ENCODE data around the gene OTUD6A. TPM values are rescaled to one million over a fixed set of nuclear protein-coding genes. Genes with fewer than 3 reads are reported as not detected.

Gene OTUD6A
- total RNA-seq, 1 experiment from 2014 or later = not detected

- H3K4me2 ChIP-seq (ENCODE audit: low read length) = no peak overlapping the region
- ATAC-seq (no peak), DNase-seq (ENCODE audit: low read depth, low spot score) (no peak)
- ChIA-PET RAD21 (ENCODE audit: low non-redundant PET in 1 of 2, low total read pairs in 2 of 2, uncharacterized antibody in 2 of 2, unreplicated experiment in 2 of 2) (no interaction called here), CTCF (no interaction called here), POLR2A (no interaction called here)
- no peak overlapping the region for H3K27ac ChIP-seq (ENCODE audit: low read depth, low read length)
- H3K27me3 ChIP-seq (ENCODE audit: insufficient read depth, low read length) = no peaks in the 10 kb centered on the region
- H3K9me2 ChIP-seq (ENCODE audit: insufficient read depth) = no peaks in the 10 kb centered on the region
- H2AFZ ChIP-seq (ENCODE audit: low read depth, low read length, poor library complexity, severe bottlenecking) = no peak overlapping the region
- no peak overlapping the region for H3K4me3 ChIP-seq (replicated peaks in 1 of 2; ENCODE audit: low read depth in 1 of 2, low read length in 2 of 2)
- intact Hi-C loops (cut with micrococcal nuclease) = no loop called here
- no TSS peak for BruUV-seq (replicated peaks)
- no peaks in the 10 kb centered on the region for H3K9me3 ChIP-seq (ENCODE audit: control insufficient read depth in 1 of 2, insufficient read depth in 1 of 2, low read depth in 1 of 2, low read length in 2 of 2)
- H4K20me1 ChIP-seq (ENCODE audit: insufficient read depth) = no peaks in the 10 kb centered on the region
- H3K4me1 ChIP-seq (ENCODE audit: control insufficient read depth in 1 of 2, insufficient read depth in 2 of 2, low read length in 2 of 2) = no peaks in the 10 kb centered on the region
- no peak overlapping the region for H3K9ac ChIP-seq (ENCODE audit: low read length)
- no peaks in the 10 kb centered on the region for H3K79me2 ChIP-seq (ENCODE audit: insufficient read depth, low read length)
- H3K36me3 ChIP-seq (ENCODE audit: control insufficient read depth in 1 of 2, insufficient read depth in 2 of 2, low read length in 2 of 2) = no peaks in the 10 kb centered on the region
- TF ChIP-seq YY1 (IDR thresholded peaks at IDR 0.05; ENCODE audit: extremely low read depth, insufficient replicate concordance, low read depth, low read length) = no peak
- TF ChIP-seq RAD21 (IDR thresholded peaks at IDR 0.05; ENCODE audit: low read depth) = no peak
- TF ChIP-seq, protein P1, sequence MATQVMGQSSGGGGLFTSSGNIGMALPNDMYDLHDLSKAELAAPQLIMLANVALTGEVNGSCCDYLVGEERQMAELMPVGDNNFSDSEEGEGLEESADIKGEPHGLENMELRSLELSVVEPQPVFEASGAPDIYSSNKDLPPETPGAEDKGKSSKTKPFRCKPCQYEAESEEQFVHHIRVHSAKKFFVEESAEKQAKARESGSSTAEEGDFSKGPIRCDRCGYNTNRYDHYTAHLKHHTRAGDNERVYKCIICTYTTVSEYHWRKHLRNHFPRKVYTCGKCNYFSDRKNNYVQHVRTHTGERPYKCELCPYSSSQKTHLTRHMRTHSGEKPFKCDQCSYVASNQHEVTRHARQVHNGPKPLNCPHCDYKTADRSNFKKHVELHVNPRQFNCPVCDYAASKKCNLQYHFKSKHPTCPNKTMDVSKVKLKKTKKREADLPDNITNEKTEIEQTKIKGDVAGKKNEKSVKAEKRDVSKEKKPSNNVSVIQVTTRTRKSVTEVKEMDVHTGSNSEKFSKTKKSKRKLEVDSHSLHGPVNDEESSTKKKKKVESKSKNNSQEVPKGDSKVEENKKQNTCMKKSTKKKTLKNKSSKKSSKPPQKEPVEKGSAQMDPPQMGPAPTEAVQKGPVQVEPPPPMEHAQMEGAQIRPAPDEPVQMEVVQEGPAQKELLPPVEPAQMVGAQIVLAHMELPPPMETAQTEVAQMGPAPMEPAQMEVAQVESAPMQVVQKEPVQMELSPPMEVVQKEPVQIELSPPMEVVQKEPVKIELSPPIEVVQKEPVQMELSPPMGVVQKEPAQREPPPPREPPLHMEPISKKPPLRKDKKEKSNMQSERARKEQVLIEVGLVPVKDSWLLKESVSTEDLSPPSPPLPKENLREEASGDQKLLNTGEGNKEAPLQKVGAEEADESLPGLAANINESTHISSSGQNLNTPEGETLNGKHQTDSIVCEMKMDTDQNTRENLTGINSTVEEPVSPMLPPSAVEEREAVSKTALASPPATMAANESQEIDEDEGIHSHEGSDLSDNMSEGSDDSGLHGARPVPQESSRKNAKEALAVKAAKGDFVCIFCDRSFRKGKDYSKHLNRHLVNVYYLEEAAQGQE (IDR thresholded peaks at IDR 0.05; ENCODE audit: low read depth) = no peak
- no peak for TF ChIP-seq CBX3 (IDR thresholded peaks at IDR 0.05; ENCODE audit: low read depth)
- TF ChIP-seq ELF1 (IDR thresholded peaks at IDR 0.05; ENCODE audit: borderline replicate concordance, low read depth) = no peak
- no peak for TF ChIP-seq CEBPB (IDR thresholded peaks at IDR 0.05; ENCODE audit: low read depth)
- TF ChIP-seq TCF7L2 (IDR thresholded peaks at IDR 0.05; ENCODE audit: borderline replicate concordance, extremely low read depth, insufficient read depth, insufficient read length) = no peak
- TF ChIP-seq, protein P2, sequence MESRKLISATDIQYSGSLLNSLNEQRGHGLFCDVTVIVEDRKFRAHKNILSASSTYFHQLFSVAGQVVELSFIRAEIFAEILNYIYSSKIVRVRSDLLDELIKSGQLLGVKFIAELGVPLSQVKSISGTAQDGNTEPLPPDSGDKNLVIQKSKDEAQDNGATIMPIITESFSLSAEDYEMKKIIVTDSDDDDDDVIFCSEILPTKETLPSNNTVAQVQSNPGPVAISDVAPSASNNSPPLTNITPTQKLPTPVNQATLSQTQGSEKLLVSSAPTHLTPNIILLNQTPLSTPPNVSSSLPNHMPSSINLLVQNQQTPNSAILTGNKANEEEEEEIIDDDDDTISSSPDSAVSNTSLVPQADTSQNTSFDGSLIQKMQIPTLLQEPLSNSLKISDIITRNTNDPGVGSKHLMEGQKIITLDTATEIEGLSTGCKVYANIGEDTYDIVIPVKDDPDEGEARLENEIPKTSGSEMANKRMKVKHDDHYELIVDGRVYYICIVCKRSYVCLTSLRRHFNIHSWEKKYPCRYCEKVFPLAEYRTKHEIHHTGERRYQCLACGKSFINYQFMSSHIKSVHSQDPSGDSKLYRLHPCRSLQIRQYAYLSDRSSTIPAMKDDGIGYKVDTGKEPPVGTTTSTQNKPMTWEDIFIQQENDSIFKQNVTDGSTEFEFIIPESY (IDR thresholded peaks at IDR 0.05; ENCODE audit: extremely low read depth, insufficient replicate concordance, low read length) = no peak
Observed at GRCh38 chrX:70066646-70067045, 4.4 kb downstream of the OTUD6A start.

Data from HCT116 (cell line).